WERI-Rb-1 (cell line): ENCODE data around the gene RASA3.

Experiments
- DNase-seq: peaks from one replicate; pipeline ENCODE4 v3.0.0-alpha.2; 2020
- H3K27ac ChIP-seq: fragments of 250-450 bp; sonication (Bioruptor Pico); 2 replicates; pipeline ENCODE4 v1.5.1; 2020; ENCODE audit warnings: mild to moderate bottlenecking, moderate library complexity
- H3K27me3 ChIP-seq: fragments of 250-450 bp; sonication (Bioruptor Pico); 2 replicates; pipeline ENCODE4 v1.5.1; 2021; ENCODE audit warnings: mild to moderate bottlenecking, low read depth, moderate library complexity; ENCODE audit not compliant: insufficient read depth, severe bottlenecking
- H3K36me3 ChIP-seq: fragments of 250-450 bp; sonication (Bioruptor Pico); 2 replicates; pipeline ENCODE4 v1.5.1; 2020; ENCODE audit warnings: mild to moderate bottlenecking, moderate library complexity
- H3K4me3 ChIP-seq: 2 replicates; pipeline ENCODE4 v1.5.1; 2011; ENCODE audit warnings: low read depth, mild to moderate bottlenecking, control low read depth, low read length
- H3K9me3 ChIP-seq: fragments of 250-450 bp; sonication (Bioruptor Pico); 2 replicates; pipeline ENCODE4 v1.5.1; 2021; ENCODE audit warnings: mild to moderate bottlenecking, moderate library complexity; ENCODE audit not compliant: severe bottlenecking
- CTCF ChIP-seq: IDR thresholded peaks from 2 replicates; pipeline ENCODE4 v1.5.1; 2011; ENCODE audit warnings: low read depth, mild to moderate bottlenecking, control low read depth, inconsistent platforms, low read length

Gene RASA3

GRCh38 chr13:114065141-114065925 lies 67.1 kb downstream of the RASA3 start:
- no peak for DNase-seq
- H3K4me3 ChIP-seq = no peak overlapping the region
- peaks cover 2% of the 10 kb centered on the region for H3K9me3 ChIP-seq
- no peaks in the 10 kb centered on the region for H3K27me3 ChIP-seq
- no peak for TF ChIP-seq CTCF
- H3K27ac ChIP-seq = no peak overlapping the region; the same call in 1 of the 2 replicates
- H3K36me3 ChIP-seq = no peaks in the 10 kb centered on the region

- Histone ChIP-seq H3K36me3 (no peaks in the 10 kb centered on the region), H3K27ac (peak overlapping the region; percentile 40; the same call in 1 of the 2 replicates), H3K4me3 (no peak overlapping the region), H3K9me3 (no peaks in the 10 kb centered on the region), H3K27me3 (no peaks in the 10 kb centered on the region)
- DNase-seq = no peak
- no peak for TF ChIP-seq CTCF
Observed at GRCh38 chr13:114064450-114065140, 67.8 kb downstream of the RASA3 start.

- no peaks in the 10 kb centered on the region for H3K27me3 ChIP-seq
- no peak for DNase-seq
- no peak overlapping the region for H3K4me3 ChIP-seq
- H3K9me3 ChIP-seq = no peaks in the 10 kb centered on the region
- H3K36me3 ChIP-seq = no peaks in the 10 kb centered on the region
- no peak for TF ChIP-seq CTCF
- H3K27ac ChIP-seq = no peak overlapping the region
Observed at GRCh38 chr13:114063545-114064449, 68.6 kb downstream of the RASA3 start.

GRCh38 chr13:114062754-114063153 lies 69.7 kb downstream of the RASA3 start:
- H3K36me3 ChIP-seq = no peaks in the 10 kb centered on the region
- TF ChIP-seq CTCF = no peak
- H3K4me3 ChIP-seq = no peak overlapping the region
- DNase-seq = no peak
- no peak overlapping the region for H3K27ac ChIP-seq
- no peaks in the 10 kb centered on the region for H3K9me3 ChIP-seq
- no peaks in the 10 kb centered on the region for H3K27me3 ChIP-seq

- no peak for TF ChIP-seq CTCF
- Histone ChIP-seq H3K4me3 (no peak overlapping the region), H3K27me3 (no peaks in the 10 kb centered on the region), H3K27ac (no peak overlapping the region), H3K9me3 (no peaks in the 10 kb centered on the region), H3K36me3 (no peaks in the 10 kb centered on the region)
- DNase-seq = no peak
Observed at GRCh38 chr13:114062341-114062740, 70.1 kb downstream of the RASA3 start.
